Kidney (tissue), 14 donors: ENCODE data around the gene ADIG. TPM values are rescaled to one million over a fixed set of nuclear protein-coding genes. Genes with fewer than 3 reads are reported as not detected.

Source experiments
- DNase-seq, 5 donors: peaks; one replicate each; pipeline ENCODE4 v3.0.0-alpha.2; 2013 to 2020
- FAIRE-seq: peaks from 2 replicates; lab custom pipeline; 2012; peaks lifted over from hg19 to GRCh38; lab: Jason Lieb, UNC
- H3K27ac ChIP-seq, 2 donors: one replicate each; pipeline ENCODE4 v1.7.0; 2013; ENCODE audit warnings: low read depth in 2 of 2, low read length in 2 of 2, inconsistent platforms in 1 of 2
- H3K27me3 ChIP-seq: one replicate; pipeline ENCODE4 v1.7.1; 2013; ENCODE audit warnings: low read length, inconsistent platforms; ENCODE audit not compliant: control insufficient read depth, insufficient read depth
- H3K36me3 ChIP-seq, 3 donors: one replicate each; pipeline versions ENCODE4 v1.7.0 to v1.7.1; 2013; ENCODE audit warnings: low read length in 3 of 3, control low read depth in 1 of 3, inconsistent platforms in 1 of 3; ENCODE audit not compliant: insufficient read depth in 3 of 3, control insufficient read depth in 2 of 3
- H3K4me1 ChIP-seq, 3 donors: one replicate each; pipeline versions ENCODE4 v1.7.0 to v1.7.1; 2013; ENCODE audit warnings: low read length in 3 of 3, inconsistent platforms in 1 of 3, low read depth in 1 of 3; ENCODE audit not compliant: control insufficient read depth in 2 of 3, insufficient read depth in 2 of 3
- H3K4me3 ChIP-seq, 3 donors: one replicate each; pipeline versions ENCODE4 v1.7.0 to v1.8.1; 2013; ENCODE audit warnings: low read length in 3 of 3, control low read depth in 1 of 3, inconsistent platforms in 1 of 3
- H3K9ac ChIP-seq, 3 donors: one replicate each; pipeline versions ENCODE4 v1.7.0 to v1.7.1; 2013; ENCODE audit warnings: low read length in 3 of 3, control low read depth in 1 of 3, inconsistent platforms in 1 of 3
- H3K9me3 ChIP-seq, 3 donors: one replicate each; pipeline versions ENCODE4 v1.7.0 to v1.7.1; 2013; ENCODE audit warnings: low read length in 3 of 3, control low read depth in 1 of 3, inconsistent platforms in 1 of 3; ENCODE audit not compliant: control insufficient read depth in 2 of 3, insufficient read depth in 1 of 3
- intact Hi-C: fragments of 100-400 bp; cut with DNase I; formaldehyde crosslinking; loops from one replicate; pipeline ENCODE4 v1.11.1; 2022
- polyA plus RNA-seq: library from polyadenylated mRNA; stranded (reverse); fragments of 350-450 nt; fragmentation: Illumina TruSeq; extraction: RNeasy Lipid Tissue Mini Kit (QIAGEN cat#74804); gene quantifications from one replicate; pipeline ENCODE4 v1.2.3, GENCODE V29; 2014; ENCODE audit warnings: low read depth, low replicate concordance; ENCODE audit not compliant: insufficient read depth
- total RNA-seq: library from RNA; stranded (reverse); fragmentation: NEBNext Ultra II Directional; extraction: Animal tissue kit (Norgen Biotek cat#: 25700); gene quantifications from one replicate; pipeline ENCODE4 v1.2.1, GENCODE V29; 2021
- TF ChIP-seq, protein P1 (sequence below): IDR thresholded peaks from 3 replicates; pipeline ENCODE4 v1.5.1; 2012; ENCODE audit warnings: mild to moderate bottlenecking, moderate library complexity, borderline replicate concordance; ENCODE audit not compliant: insufficient read depth; ENCODE audit errors: extremely low read depth
- donor health status: control.
- donor health status: control.
- donor health status: control.
- donor health status: control.
- donor health status: control.
- donor health status: DM: yes; HTN: yes; CAD: no.
- donor health status: Normal renal cell carcinoma (clear cell type).

Gene ADIG
- total and polyA plus RNA-seq, 2 donors from 2014 or later = 0.58 TPM; not detected in 1

DNA sequence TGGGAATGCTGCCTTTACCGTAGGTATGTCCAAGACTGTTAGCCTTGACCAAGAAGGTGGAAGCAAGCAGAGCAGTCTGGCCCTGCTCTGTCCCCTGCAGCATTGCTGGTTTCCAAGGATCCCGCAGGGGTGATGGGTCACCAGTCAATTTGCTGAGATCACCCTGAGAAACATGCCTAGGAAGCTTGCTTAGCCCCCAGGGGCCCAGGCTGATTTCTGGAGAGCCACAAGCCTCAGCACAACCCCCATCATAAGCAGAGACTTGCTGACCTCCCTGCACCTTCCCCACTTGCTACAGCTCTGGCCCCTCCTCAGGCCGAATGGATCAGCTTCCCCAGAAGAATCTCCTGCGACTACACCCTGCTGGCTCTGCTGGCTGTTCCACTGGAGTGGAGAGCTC is 42.1 kb downstream of the ADIG start:
- intact Hi-C loops = no loop called here
- Histone ChIP-seq H3K27ac (no peak overlapping the region), H3K9ac (no peak overlapping the region), H3K9me3 (no peaks in the 10 kb centered on the region), H3K4me1 (no peaks in the 10 kb centered on the region), H3K4me3 (no peak overlapping the region), H3K36me3 (no peaks in the 10 kb centered on the region), H3K27me3 (no peaks in the 10 kb centered on the region)
- DNase-seq (no peak), FAIRE-seq (no peak)
- TF ChIP-seq, protein P1, sequence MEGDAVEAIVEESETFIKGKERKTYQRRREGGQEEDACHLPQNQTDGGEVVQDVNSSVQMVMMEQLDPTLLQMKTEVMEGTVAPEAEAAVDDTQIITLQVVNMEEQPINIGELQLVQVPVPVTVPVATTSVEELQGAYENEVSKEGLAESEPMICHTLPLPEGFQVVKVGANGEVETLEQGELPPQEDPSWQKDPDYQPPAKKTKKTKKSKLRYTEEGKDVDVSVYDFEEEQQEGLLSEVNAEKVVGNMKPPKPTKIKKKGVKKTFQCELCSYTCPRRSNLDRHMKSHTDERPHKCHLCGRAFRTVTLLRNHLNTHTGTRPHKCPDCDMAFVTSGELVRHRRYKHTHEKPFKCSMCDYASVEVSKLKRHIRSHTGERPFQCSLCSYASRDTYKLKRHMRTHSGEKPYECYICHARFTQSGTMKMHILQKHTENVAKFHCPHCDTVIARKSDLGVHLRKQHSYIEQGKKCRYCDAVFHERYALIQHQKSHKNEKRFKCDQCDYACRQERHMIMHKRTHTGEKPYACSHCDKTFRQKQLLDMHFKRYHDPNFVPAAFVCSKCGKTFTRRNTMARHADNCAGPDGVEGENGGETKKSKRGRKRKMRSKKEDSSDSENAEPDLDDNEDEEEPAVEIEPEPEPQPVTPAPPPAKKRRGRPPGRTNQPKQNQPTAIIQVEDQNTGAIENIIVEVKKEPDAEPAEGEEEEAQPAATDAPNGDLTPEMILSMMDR = no peak

DNA sequence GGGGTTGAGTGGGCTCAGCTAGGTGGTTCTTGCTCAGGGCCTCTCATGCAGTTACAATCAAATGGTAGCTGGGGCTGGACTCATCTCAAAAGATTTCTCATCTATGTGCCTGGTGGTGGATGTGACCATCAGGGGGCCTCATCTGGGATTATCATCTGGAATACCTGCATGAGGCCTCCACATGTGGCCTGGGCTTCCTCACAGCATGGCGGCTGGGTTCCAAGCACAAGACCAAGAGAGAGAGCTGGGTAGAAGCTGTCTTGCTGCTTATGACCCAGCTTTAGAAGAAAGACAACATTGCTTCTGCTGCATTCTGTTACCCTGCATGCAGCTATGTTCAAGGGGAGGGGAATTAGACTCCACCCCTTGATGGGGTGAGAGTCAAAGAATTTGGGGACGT is 43.1 kb downstream of the ADIG start:
- TF ChIP-seq, protein P1 = no peak
- intact Hi-C loops = no loop called here

DNA sequence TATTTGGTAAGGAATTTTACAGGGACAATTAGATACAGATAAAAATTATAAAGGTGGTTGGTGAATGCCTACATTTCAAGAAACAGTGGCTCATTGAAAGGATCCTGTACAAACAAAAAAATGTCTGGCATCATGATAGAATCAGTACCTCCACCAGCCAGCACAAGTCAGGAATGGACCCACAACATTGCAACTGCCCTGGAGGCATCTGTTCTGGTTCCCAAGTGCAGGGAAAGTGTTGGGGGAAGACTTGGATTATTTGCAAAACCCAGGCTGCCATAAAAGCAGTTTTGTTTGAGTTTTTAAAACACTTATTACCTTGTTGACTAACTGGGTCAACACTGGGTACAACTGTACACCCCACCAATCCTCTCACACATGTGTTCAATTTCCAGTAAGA is 44.9 kb downstream of the ADIG start:
- intact Hi-C loops = no loop called here
- H3K36me3 ChIP-seq = no peaks in the 10 kb centered on the region
- H3K4me1 ChIP-seq = no peaks in the 10 kb centered on the region
- no peak for DNase-seq
- H3K27me3 ChIP-seq = no peaks in the 10 kb centered on the region
- FAIRE-seq = no peak
- TF ChIP-seq, protein P1 = no peak
- no peak overlapping the region for H3K4me3 ChIP-seq
- no peak overlapping the region for H3K9ac ChIP-seq
- H3K27ac ChIP-seq = no peak overlapping the region
- no peaks in the 10 kb centered on the region for H3K9me3 ChIP-seq

More for the DNA sequence above, 43.1 kb downstream of the ADIG start:
- H3K27me3 ChIP-seq = no peaks in the 10 kb centered on the region
- H3K4me3 ChIP-seq = no peak overlapping the region
- no peaks in the 10 kb centered on the region for H3K36me3 ChIP-seq
- H3K4me1 ChIP-seq = no peaks in the 10 kb centered on the region
- H3K27ac ChIP-seq = no peak overlapping the region
- H3K9me3 ChIP-seq = no peaks in the 10 kb centered on the region
- H3K9ac ChIP-seq = no peak overlapping the region
- DNase-seq (no peak), FAIRE-seq (no peak)

DNA sequence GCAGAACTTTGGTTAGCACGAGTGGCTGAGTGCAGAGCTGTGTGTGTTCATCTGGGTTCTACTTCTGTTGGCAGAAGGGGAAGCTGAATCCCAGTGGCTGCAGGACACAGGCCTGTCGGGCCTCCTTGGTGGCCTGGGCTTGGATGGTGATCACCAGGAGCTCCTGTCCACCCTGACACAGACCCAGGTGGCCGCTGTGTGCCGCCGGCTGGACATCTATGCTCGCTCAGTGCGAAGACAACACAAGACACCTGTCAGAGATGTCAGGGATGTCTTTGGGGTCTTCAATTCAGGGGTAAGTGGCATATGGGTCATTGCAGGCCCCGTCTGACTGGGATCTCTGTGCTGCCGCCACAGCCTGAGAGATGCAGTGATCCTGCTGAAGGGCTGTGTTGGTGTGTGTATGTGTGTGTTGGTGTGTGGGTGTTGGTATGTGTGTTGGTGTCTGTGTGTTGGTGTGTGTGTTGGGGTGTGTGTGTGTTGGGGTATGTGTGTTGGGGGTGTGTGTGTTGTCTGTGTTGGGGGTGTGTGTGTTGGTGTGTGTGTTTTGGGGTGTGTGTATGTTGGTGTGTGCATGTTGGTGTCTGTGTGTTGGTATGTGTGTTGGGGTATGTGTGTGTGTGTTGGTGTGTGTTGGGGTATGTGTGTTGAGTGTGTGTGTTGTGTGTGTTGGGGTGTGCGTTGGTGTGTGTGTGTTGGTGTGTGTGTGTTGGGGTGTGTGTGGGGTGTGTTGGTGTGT is 46.1 kb downstream of the ADIG start:
- DNase-seq = no peak
- no peak overlapping the region for H3K27ac ChIP-seq
- H3K4me3 ChIP-seq = no peak overlapping the region
- H3K9ac ChIP-seq = no peak overlapping the region
- TF ChIP-seq, protein P1 = no peak
- intact Hi-C loops = no loop called here
- no peaks in the 10 kb centered on the region for H3K9me3 ChIP-seq
- FAIRE-seq = no peak
- no peaks in the 10 kb centered on the region for H3K4me1 ChIP-seq
- no peaks in the 10 kb centered on the region for H3K36me3 ChIP-seq
- H3K27me3 ChIP-seq = no peaks in the 10 kb centered on the region
